Nephron (organoid): ENCODE data around the gene CSGALNACT2.
A peak's percentile ranks its signal among the peaks of the same experiment; 100 is the strongest.

Experiments used
- H3K27ac Mint-ChIP-seq, 3 experiments: 2 replicates each; pipeline ENCODE4 v1.8.0; 2020; ENCODE audit warnings: mixed read lengths in 3 of 3, mild to moderate bottlenecking in 2 of 3, moderate library complexity in 1 of 3
- H3K27me3 Mint-ChIP-seq: 2 replicates; pipeline ENCODE4 v1.8.0; 2021; ENCODE audit warnings: low read depth, mild to moderate bottlenecking, moderate library complexity, mixed read lengths
- H3K36me3 Mint-ChIP-seq: 2 replicates; pipeline ENCODE4 v1.8.0; 2020; ENCODE audit warnings: low read depth, mixed read lengths
- H3K4me1 Mint-ChIP-seq: 2 replicates; pipeline ENCODE4 v1.8.0; 2020; ENCODE audit warnings: mixed read lengths
- H3K4me3 Mint-ChIP-seq, 3 experiments: 2 replicates each; pipeline ENCODE4 v1.8.0; 2020; ENCODE audit warnings: mild to moderate bottlenecking in 3 of 3, mixed read lengths in 3 of 3, moderate library complexity in 2 of 3
- H3K9me3 Mint-ChIP-seq: 2 replicates; pipeline ENCODE4 v1.8.0; 2020; ENCODE audit warnings: mixed read lengths
- TF ChIP-seq, protein P1 (sequence below), 3 experiments: fragments of 200-600 bp; sonication (generic); IDR thresholded peaks; one replicate each; pipeline ENCODE4 v1.5.0; 2021; ENCODE audit warnings: antibody characterized with exemption in 3 of 3; ENCODE audit not compliant: unreplicated experiment in 3 of 3

CSGALNACT2 gene

GRCh38 chr10:43214956-43215561, 76.8 kb downstream of the CSGALNACT2 start:
- Mint-ChIP-seq H3K4me3 (no peak overlapping the region), H3K4me1 (peaks cover 5% of the 10 kb centered on the region), H3K27ac (no peak overlapping the region), H3K36me3 (no peaks in the 10 kb centered on the region), H3K9me3 (no peaks in the 10 kb centered on the region), H3K27me3 (peaks cover 18% of the 10 kb centered on the region)
- TF ChIP-seq, protein P1, sequence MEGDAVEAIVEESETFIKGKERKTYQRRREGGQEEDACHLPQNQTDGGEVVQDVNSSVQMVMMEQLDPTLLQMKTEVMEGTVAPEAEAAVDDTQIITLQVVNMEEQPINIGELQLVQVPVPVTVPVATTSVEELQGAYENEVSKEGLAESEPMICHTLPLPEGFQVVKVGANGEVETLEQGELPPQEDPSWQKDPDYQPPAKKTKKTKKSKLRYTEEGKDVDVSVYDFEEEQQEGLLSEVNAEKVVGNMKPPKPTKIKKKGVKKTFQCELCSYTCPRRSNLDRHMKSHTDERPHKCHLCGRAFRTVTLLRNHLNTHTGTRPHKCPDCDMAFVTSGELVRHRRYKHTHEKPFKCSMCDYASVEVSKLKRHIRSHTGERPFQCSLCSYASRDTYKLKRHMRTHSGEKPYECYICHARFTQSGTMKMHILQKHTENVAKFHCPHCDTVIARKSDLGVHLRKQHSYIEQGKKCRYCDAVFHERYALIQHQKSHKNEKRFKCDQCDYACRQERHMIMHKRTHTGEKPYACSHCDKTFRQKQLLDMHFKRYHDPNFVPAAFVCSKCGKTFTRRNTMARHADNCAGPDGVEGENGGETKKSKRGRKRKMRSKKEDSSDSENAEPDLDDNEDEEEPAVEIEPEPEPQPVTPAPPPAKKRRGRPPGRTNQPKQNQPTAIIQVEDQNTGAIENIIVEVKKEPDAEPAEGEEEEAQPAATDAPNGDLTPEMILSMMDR (IDR thresholded peaks at IDR 0.05; ENCODE audit: unreplicated experiment in 3 of 3): no peak

- TF ChIP-seq, protein P1 (IDR thresholded peaks at IDR 0.05; ENCODE audit: unreplicated experiment in 3 of 3): no peak
- Mint-ChIP-seq H3K4me3 (no peak overlapping the region), H3K4me1 (peaks cover 5% of the 10 kb centered on the region), H3K27me3 (peaks cover 18% of the 10 kb centered on the region), H3K9me3 (no peaks in the 10 kb centered on the region), H3K27ac (no peak overlapping the region), H3K36me3 (no peaks in the 10 kb centered on the region)
Observed at GRCh38 chr10:43215758-43216455, 77.7 kb downstream of the CSGALNACT2 start.

DNA sequence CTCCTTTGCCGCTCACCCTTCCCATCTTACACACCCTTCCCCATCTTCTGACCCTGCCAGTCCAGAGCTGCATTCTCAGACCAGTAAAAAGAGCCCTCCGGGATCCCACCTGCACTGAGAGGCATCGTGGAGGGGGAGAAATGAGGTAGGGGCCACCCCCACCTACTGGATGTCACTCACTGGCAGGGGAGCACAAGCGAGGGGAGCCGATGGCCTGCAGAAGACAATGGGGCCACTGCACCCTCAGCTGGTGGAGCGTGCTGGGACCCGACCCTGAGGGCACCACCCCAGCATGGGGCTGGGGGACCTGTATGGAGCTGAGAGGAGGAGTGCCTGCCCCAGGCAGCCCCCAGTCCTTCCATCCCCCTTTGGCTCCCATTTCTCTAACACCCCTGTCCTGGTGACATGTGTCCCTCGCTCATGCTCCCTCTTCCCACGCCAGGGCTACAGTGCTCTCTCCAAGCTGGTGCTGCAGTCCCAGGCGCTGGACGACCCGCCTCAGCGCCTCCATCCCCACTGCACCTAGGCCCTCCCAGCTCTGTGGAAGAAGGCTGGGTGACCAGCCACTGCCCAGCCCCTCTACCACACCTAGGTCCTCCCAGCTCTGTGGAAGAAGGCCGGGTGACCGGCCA, 78.8 kb downstream of the CSGALNACT2 start:
- Mint-ChIP-seq H3K27ac (no peak overlapping the region), H3K27me3 (peaks cover 22% of the 10 kb centered on the region), H3K36me3 (no peaks in the 10 kb centered on the region), H3K4me1 (peaks cover 5% of the 10 kb centered on the region), H3K9me3 (no peaks in the 10 kb centered on the region), H3K4me3 (no peak overlapping the region)
- TF ChIP-seq, protein P1 (IDR thresholded peaks at IDR 0.05; ENCODE audit: unreplicated experiment in 3 of 3): no peak

DNA sequence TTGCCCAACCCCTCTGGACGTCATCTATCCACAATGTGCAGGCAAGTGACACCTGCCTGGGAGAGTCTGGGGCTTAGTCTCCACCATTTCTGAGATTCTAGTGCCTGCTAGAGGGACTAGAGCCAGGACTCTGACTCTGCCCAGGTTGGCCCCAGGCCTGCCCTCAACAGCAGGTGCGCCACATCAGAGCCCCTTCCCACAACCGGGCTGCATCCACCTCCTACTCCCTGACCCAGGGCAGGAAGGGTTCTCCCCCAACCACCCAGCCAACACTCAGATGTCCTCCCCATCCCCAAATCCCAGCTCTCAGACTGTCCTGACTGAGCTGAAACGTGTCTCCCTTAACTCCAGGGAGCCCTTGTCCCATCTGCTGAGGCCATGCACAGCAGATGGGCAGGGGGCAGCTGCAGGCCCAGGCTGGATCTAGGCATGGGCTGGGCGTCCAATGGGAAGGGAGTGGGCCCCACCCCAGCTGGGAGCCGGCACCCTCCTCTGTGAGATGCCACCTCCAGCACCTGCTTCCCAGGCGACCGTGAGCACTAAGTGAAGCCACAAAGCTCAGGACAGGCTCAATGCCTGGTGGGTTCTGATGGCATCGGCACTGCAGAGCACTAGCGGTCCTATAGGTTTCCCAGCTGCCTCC, 79.4 kb downstream of the CSGALNACT2 start:
- Mint-ChIP-seq H3K4me1 (peaks cover 5% of the 10 kb centered on the region), H3K27ac (no peak overlapping the region), H3K27me3 (peaks cover 18% of the 10 kb centered on the region), H3K36me3 (no peaks in the 10 kb centered on the region), H3K4me3 (no peak overlapping the region), H3K9me3 (no peaks in the 10 kb centered on the region)
- TF ChIP-seq, protein P1 (IDR thresholded peaks at IDR 0.05; ENCODE audit: unreplicated experiment in 3 of 3): no peak

GRCh38 chr10:43218206-43218950, 80.1 kb downstream of the CSGALNACT2 start:
- H3K4me1 Mint-ChIP-seq: peaks cover 5% of the 10 kb centered on the region
- no peak overlapping the region for H3K4me3 Mint-ChIP-seq
- TF ChIP-seq, protein P1 (IDR thresholded peaks at IDR 0.05; ENCODE audit: unreplicated experiment in 3 of 3): no peak
- peaks cover 13% of the 10 kb centered on the region for H3K27me3 Mint-ChIP-seq
- H3K36me3 Mint-ChIP-seq: no peaks in the 10 kb centered on the region
- H3K27ac Mint-ChIP-seq: peak overlapping the region in 1 of 3 experiments; percentile 7
- H3K9me3 Mint-ChIP-seq: no peaks in the 10 kb centered on the region
